ENCODE data around the gene SMIM24. TPM values are rescaled to one million over a fixed set of nuclear protein-coding genes. Genes with fewer than 3 reads are reported as not detected.

Gene SMIM24
- total and polyA plus RNA-seq, 9 of the 15 experiments (the other 6 are each of a cell fraction or from before 2014, with no cell fraction given), result 0.45 to 12.3 (median 1.4) TPM; not detected in 1

GRCh38 chr19:3500429-3501101 lies 20.2 kb upstream of the SMIM24 start, which contains the start of gene DOHH (continued):
- TF ChIP-seq UBTF (IDR thresholded peaks at IDR 0.05; ENCODE audit: borderline replicate concordance in 1 of 2, low read depth in 2 of 2, low read length in 2 of 2), result 0 out of 4 replicates have a peak, but pooled peaks of 1 of the 2 experiments have one; percentile 9
- TF ChIP-seq CHAMP1 (IDR thresholded peaks at IDR 0.05), result no peak
- peak; percentile 95 to 99 (median 98) for TF ChIP-seq YY1 (IDR thresholded peaks at IDR 0.05; ENCODE audit: borderline replicate concordance in 1 of 3, control insufficient read depth in 1 of 3, extremely low read depth in 1 of 3, insufficient read depth in 3 of 3, insufficient read length in 1 of 3, insufficient replicate concordance in 2 of 3, low read depth in 1 of 3, low read length in 2 of 3)
- TF ChIP-seq MYC (IDR thresholded peaks at IDR 0.05; ENCODE audit: low read depth, low read length), result peak; percentile 93
- TF ChIP-seq MYC (CRISPR knock-in tag; IDR thresholded peaks at IDR 0.05; ENCODE audit: borderline replicate concordance, low read depth), result peak; percentile 90; the same call in 1 of the 2 replicates
- no peak for TF ChIP-seq ZBED1 (IDR thresholded peaks at IDR 0.05)
- TF ChIP-seq LCOR (CRISPR knock-in tag; IDR thresholded peaks at IDR 0.05), result peak; percentile 67; the same call in 1 of the 2 replicates
- no peak for TF ChIP-seq ZNF584 (CRISPR knock-in tag; IDR thresholded peaks at IDR 0.05; ENCODE audit: low read depth)
- TF ChIP-seq TBL1XR1 (IDR thresholded peaks at IDR 0.05; ENCODE audit: low read length in 2 of 2), result peak in 1 of 2 experiments; percentile 74; a peak in 2 of 4 replicates
- TF ChIP-seq ZNF318 (IDR thresholded peaks at IDR 0.05; ENCODE audit: borderline replicate concordance in 1 of 2, low read depth in 1 of 2), result no peak
- peak; percentile 85 for TF ChIP-seq CBFA2T2 (conservative IDR thresholded peaks at IDR 0.05)
- no peak for TF ChIP-seq PTRF (tag; IDR thresholded peaks at IDR 0.05)
- peak; percentile 95; the same call in 1 of the 2 replicates for TF ChIP-seq MTA3 (IDR thresholded peaks at IDR 0.05; ENCODE audit: borderline replicate concordance)
